ENCODE data around the gene NEURL3.
"Not testable (repeated sequence)": the region's sequence is repeated elsewhere in the genome, so short reads cannot be mapped to it uniquely, and the experiment has no call there.

The NEURL3 gene
- long read RNA-seq = 0 reads

GRCh38 chr2:96505231-96505889 is at the start of gene NEURL3:
NEURL3 (minus strand) TSS chr2:96505357; CDS start chr2:96505286, 71 bp downstream.
- Histone ChIP-seq H3K4me3 (replicated peaks; ENCODE audit: insufficient read depth, low read length) (no peak within 1 kb of the TSS), H3K27me3 (ENCODE audit: insufficient read depth, poor library complexity, severe bottlenecking) (no peaks in the 10 kb centered on the region), H3K27ac (replicated peaks) (no peak within 1 kb of the TSS)
- DNase-seq (ENCODE audit: low read depth in 1 of 2, low spot score in 1 of 2) = no peak
- TF ChIP-seq SPI1 (IDR thresholded peaks at IDR 0.05; ENCODE audit: borderline replicate concordance, low read depth) (no peak), CTCF (IDR thresholded peaks at IDR 0.05; ENCODE audit: insufficient read depth, low read length) (no peak), GABPA (IDR thresholded peaks at IDR 0.05; ENCODE audit: low read depth) (no peak), REST (IDR thresholded peaks at IDR 0.05; ENCODE audit: insufficient replicate concordance, low read depth) (no peak), POLR2AphosphoS5 (IDR thresholded peaks at IDR 0.05; ENCODE audit: low read depth) (no peak)

GRCh38 chr2:96554293-96555145 is 49.4 kb upstream of the NEURL3 start:
- peak; percentile 44 to 56 for DNase-seq (ENCODE audit: low read depth in 1 of 2, low spot score in 1 of 2)
- TF ChIP-seq POLR2AphosphoS5 (IDR thresholded peaks at IDR 0.05; ENCODE audit: low read depth) (no peak), CTCF (IDR thresholded peaks at IDR 0.05; ENCODE audit: insufficient read depth, low read length) (peak; percentile 68)
- H3K27ac ChIP-seq (replicated peaks) = no peak overlapping the region
- no peaks in the 10 kb centered on the region for H3K27me3 ChIP-seq (ENCODE audit: insufficient read depth, poor library complexity, severe bottlenecking)
- H3K4me3 ChIP-seq (replicated peaks; ENCODE audit: insufficient read depth, low read length) = no peak overlapping the region

- DNase-seq (ENCODE audit: low read depth in 1 of 2, low spot score in 1 of 2); H3K27me3 ChIP-seq (ENCODE audit: insufficient read depth, poor library complexity, severe bottlenecking); H3K27ac ChIP-seq (replicated peaks); H3K4me3 ChIP-seq (replicated peaks; ENCODE audit: insufficient read depth, low read length): not testable (repeated sequence)
Observed at GRCh38 chr2:96553957-96554292, 48.8 kb upstream of the NEURL3 start.

- DNase-seq (ENCODE audit: low read depth in 1 of 2, low spot score in 1 of 2) = no peak
- TF ChIP-seq REST (IDR thresholded peaks at IDR 0.05; ENCODE audit: insufficient replicate concordance, low read depth) (no peak), GABPA (IDR thresholded peaks at IDR 0.05; ENCODE audit: low read depth) (no peak), SPI1 (IDR thresholded peaks at IDR 0.05; ENCODE audit: borderline replicate concordance, low read depth) (no peak), POLR2AphosphoS5 (IDR thresholded peaks at IDR 0.05; ENCODE audit: low read depth) (no peak), CTCF (IDR thresholded peaks at IDR 0.05; ENCODE audit: insufficient read depth, low read length) (no peak)
Observed at GRCh38 chr2:96553176-96553956, 48.2 kb upstream of the NEURL3 start.

More at GRCh38 chr2:96553176-96553956, 48.2 kb upstream of the NEURL3 start:
- no peak overlapping the region for H3K4me3 ChIP-seq (replicated peaks; ENCODE audit: insufficient read depth, low read length)
- H3K27ac ChIP-seq (replicated peaks) = no peak overlapping the region
- no peaks in the 10 kb centered on the region for H3K27me3 ChIP-seq (ENCODE audit: insufficient read depth, poor library complexity, severe bottlenecking)

All from HL-60 (cell line).